ENCODE data around the gene TMEM181.

Gene TMEM181, protein sequence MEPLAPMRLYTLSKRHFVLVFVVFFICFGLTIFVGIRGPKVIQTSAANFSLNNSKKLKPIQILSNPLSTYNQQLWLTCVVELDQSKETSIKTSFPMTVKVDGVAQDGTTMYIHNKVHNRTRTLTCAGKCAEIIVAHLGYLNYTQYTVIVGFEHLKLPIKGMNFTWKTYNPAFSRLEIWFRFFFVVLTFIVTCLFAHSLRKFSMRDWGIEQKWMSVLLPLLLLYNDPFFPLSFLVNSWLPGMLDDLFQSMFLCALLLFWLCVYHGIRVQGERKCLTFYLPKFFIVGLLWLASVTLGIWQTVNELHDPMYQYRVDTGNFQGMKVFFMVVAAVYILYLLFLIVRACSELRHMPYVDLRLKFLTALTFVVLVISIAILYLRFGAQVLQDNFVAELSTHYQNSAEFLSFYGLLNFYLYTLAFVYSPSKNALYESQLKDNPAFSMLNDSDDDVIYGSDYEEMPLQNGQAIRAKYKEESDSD

GRCh38 chr6:158559895-158560835, at the start of gene TMEM181:
Gene TMEM181, plus strand, starts transcription at chr6:158560091. Its CDS starts 134 bp downstream, at chr6:158560225.
- Histone ChIP-seq H3K4me1 (peaks cover 27% of the 10 kb centered on the region), H3K9ac (peak within 1 kb of the TSS; percentile 40), H3K4me3 (ENCODE audit: low read depth, low read length) (peak within 1 kb of the TSS; percentile 60), H3K79me2 (peaks cover 36% of the 10 kb centered on the region), H3K36me3 (ENCODE audit: control insufficient read depth, insufficient read depth, low read length) (no peaks in the 10 kb centered on the region), H3K27me3 (ENCODE audit: control insufficient read depth, insufficient read depth, low read length) (no peaks in the 10 kb centered on the region), H3K4me2 (ENCODE audit: low read length) (peak within 1 kb of the TSS; percentile 52), H3K27ac (peak within 1 kb of the TSS; percentile 72), H2AFZ (peak within 1 kb of the TSS; percentile 82), H3K9me3 (ENCODE audit: control insufficient read depth, low read length) (no peaks in the 10 kb centered on the region)
- no peak for TF ChIP-seq CTCF (IDR thresholded peaks at IDR 0.05)

GRCh38 chr6:158512809-158513208, 47.1 kb upstream of the TMEM181 start:
- TF ChIP-seq CTCF (IDR thresholded peaks at IDR 0.05) = no peak
- Histone ChIP-seq H3K4me1 (no peaks in the 10 kb centered on the region), H3K9me3 (ENCODE audit: control insufficient read depth, low read length) (no peaks in the 10 kb centered on the region), H3K36me3 (ENCODE audit: control insufficient read depth, insufficient read depth, low read length) (no peaks in the 10 kb centered on the region), H3K9ac (no peak overlapping the region), H2AFZ (no peak overlapping the region), H3K4me3 (ENCODE audit: low read depth, low read length) (no peak overlapping the region), H3K4me2 (ENCODE audit: low read length) (no peak overlapping the region), H3K79me2 (no peaks in the 10 kb centered on the region), H3K27me3 (ENCODE audit: control insufficient read depth, insufficient read depth, low read length) (no peaks in the 10 kb centered on the region), H3K27ac (no peak overlapping the region)

DNA sequence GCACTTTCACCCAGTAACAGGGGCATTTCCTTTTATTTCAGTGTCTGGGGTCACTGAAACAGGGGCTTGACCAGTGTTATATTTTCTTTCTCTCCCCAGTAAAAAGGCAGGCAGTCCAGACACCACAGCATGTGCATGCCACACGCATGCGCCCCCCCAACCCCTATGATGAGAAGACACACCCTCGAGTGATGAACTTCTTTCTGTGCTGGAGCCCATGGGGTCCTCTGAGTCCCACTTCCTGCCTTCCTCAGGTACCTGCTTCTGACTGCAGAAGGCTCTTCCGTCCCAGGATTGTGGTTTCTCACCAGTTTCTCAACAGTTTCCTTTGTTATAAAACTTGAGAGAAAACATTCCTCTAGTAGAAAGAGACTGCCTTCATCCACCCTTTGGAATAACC, 45.7 kb upstream of the TMEM181 start:
- no peaks in the 10 kb centered on the region for H3K4me1 ChIP-seq
- H3K9me3 ChIP-seq (ENCODE audit: control insufficient read depth, low read length) = no peaks in the 10 kb centered on the region
- H3K9ac ChIP-seq = no peak overlapping the region
- no peaks in the 10 kb centered on the region for H3K79me2 ChIP-seq
- no peak for TF ChIP-seq CTCF (IDR thresholded peaks at IDR 0.05)
- H3K27ac ChIP-seq = no peak overlapping the region
- no peak overlapping the region for H2AFZ ChIP-seq
- no peak overlapping the region for H3K4me3 ChIP-seq (ENCODE audit: low read depth, low read length)
- no peaks in the 10 kb centered on the region for H3K36me3 ChIP-seq (ENCODE audit: control insufficient read depth, insufficient read depth, low read length)
- H3K4me2 ChIP-seq (ENCODE audit: low read length) = no peak overlapping the region
- no peaks in the 10 kb centered on the region for H3K27me3 ChIP-seq (ENCODE audit: control insufficient read depth, insufficient read depth, low read length)

DNA sequence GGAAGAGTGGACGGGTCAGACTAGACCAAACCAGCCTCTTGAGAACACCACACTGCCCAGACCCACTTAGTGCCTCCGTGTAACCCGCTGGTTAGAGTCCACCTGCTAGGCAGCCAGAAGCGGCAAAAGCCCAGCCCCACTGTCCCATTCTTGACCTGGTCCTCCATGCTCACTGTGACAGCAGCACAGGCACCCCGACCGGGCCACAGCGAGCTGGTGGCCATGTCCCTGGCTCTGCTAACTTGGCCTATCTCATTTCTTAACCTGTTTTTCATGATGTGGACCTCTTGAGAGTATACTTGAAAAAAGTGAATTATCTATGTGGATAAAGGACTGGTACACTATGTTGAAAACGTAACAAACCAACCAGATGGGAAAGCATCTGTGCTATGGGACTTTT, 44.9 kb upstream of the TMEM181 start:
- Histone ChIP-seq H3K27me3 (ENCODE audit: control insufficient read depth, insufficient read depth, low read length) (no peaks in the 10 kb centered on the region), H3K4me3 (ENCODE audit: low read depth, low read length) (no peak overlapping the region), H3K9ac (no peak overlapping the region), H3K79me2 (no peaks in the 10 kb centered on the region), H3K4me1 (no peaks in the 10 kb centered on the region), H3K36me3 (ENCODE audit: control insufficient read depth, insufficient read depth, low read length) (no peaks in the 10 kb centered on the region), H3K27ac (no peak overlapping the region), H3K9me3 (ENCODE audit: control insufficient read depth, low read length) (no peaks in the 10 kb centered on the region), H3K4me2 (ENCODE audit: low read length) (no peak overlapping the region), H2AFZ (no peak overlapping the region)
- TF ChIP-seq CTCF (IDR thresholded peaks at IDR 0.05) = no peak

Measured in parathyroid adenoma (tissue), 2 donors.